ENCODE results near the gene WDR5.

The WDR5 gene

DNA sequence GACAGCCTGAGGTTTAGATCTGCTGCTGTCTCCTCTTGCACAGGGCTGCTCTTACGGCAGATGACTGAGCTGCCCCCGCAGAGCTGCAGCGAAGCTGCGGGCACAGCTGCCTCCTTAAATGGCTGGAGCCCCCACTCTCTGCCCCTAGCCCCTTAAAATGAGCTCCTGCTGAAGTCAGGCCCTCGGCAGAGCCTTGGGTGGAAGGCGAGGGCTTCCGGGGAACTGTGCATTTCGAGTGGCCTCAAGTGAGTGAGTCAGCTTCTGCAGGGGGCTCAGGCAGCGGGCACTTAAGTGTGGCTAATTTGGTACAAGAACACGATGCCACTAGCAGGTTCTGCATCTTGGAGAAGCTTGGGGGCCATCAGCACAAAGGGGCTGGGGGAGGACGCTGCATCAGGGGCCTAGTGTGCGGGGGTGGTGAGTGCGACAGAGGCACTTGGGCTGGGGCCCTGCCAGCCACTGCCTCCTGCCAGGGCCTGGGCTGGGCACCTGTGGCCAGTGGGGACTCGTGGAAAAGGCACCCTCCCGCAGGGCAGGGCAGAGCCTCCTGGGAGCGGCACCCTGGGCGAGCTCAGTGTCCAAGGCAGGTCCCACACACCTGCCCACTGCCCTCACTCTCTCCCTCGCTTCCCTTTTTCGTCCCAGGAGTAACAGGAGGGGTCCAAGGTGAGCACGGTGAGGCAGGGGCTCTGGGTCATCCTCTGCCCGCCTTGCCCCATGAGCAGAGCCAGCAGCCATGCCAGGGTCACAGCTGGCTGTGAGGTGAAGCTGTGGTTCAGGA is 57.3 kb downstream of the WDR5 start:
- no peak for DNase-seq (ENCODE audit: low spot score)
- in situ Hi-C loops (cut with MboI; ENCODE audit: low pct_unique_long_range_greater_than_20kb, low sequenced_read_pairs, unreplicated experiment): no loop called here
- TF ChIP-seq, protein P1, sequence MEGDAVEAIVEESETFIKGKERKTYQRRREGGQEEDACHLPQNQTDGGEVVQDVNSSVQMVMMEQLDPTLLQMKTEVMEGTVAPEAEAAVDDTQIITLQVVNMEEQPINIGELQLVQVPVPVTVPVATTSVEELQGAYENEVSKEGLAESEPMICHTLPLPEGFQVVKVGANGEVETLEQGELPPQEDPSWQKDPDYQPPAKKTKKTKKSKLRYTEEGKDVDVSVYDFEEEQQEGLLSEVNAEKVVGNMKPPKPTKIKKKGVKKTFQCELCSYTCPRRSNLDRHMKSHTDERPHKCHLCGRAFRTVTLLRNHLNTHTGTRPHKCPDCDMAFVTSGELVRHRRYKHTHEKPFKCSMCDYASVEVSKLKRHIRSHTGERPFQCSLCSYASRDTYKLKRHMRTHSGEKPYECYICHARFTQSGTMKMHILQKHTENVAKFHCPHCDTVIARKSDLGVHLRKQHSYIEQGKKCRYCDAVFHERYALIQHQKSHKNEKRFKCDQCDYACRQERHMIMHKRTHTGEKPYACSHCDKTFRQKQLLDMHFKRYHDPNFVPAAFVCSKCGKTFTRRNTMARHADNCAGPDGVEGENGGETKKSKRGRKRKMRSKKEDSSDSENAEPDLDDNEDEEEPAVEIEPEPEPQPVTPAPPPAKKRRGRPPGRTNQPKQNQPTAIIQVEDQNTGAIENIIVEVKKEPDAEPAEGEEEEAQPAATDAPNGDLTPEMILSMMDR (IDR thresholded peaks at IDR 0.05; ENCODE audit: extremely low read depth, insufficient read depth, missing control alignments): no peak

DNA sequence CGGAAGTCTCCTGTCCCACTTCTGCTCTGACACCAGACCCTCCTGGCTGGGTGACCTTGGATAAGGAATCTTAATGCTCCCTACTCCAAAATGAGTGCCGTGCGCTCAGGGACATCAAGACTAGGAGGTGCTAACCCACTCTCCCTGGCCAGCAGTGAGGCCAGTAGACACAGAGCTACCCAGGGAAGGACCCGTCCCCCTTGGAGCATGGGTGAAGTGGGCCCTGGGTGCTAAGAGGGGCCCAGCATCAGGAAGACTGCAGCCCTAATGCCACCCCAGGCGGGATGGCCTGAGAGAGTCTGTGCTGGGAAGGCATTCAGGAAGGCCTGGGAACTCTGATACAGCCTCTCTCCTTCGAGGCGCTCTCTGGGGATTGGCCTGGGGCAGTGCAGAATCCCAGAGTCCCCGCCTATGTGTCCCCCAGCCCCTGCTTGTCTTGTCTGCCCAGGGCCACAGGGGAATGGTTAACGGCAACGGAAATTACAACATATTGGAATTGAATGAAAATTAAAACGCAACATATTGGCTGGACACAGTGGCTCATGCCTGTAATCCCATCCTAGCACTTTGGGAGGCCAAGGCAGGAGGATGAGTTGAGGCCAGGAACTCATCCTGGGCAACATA is 58.1 kb downstream of the WDR5 start:
- DNase-seq (ENCODE audit: low spot score): no peak
- TF ChIP-seq, protein P1 (IDR thresholded peaks at IDR 0.05; ENCODE audit: extremely low read depth, insufficient read depth, missing control alignments): no peak
- in situ Hi-C loops (cut with MboI; ENCODE audit: low pct_unique_long_range_greater_than_20kb, low sequenced_read_pairs, unreplicated experiment): no loop called here

DNA sequence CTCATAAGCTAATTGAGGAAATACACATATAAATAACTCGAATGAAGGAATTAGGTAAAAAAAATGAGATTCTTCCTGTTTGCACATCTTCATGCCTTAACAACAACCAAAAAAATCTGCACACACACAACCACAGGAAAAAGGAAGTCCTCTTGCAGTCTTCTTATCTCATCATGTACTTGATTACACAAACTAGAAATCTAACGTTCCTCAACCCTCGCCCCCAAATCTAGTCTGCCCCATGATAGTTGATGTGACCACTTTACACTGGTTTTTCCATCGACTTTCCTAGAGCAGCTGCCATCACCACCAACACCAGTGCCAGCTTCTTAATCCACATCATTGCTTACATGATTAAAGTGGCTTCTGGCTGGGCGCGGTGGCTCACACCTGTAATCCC is 59.7 kb downstream of the WDR5 start:
- no peak for DNase-seq (ENCODE audit: low spot score)
- in situ Hi-C loops (cut with MboI; ENCODE audit: low pct_unique_long_range_greater_than_20kb, low sequenced_read_pairs, unreplicated experiment): no loop called here
- TF ChIP-seq, protein P1 (IDR thresholded peaks at IDR 0.05; ENCODE audit: extremely low read depth, insufficient read depth, missing control alignments): no peak

DNA sequence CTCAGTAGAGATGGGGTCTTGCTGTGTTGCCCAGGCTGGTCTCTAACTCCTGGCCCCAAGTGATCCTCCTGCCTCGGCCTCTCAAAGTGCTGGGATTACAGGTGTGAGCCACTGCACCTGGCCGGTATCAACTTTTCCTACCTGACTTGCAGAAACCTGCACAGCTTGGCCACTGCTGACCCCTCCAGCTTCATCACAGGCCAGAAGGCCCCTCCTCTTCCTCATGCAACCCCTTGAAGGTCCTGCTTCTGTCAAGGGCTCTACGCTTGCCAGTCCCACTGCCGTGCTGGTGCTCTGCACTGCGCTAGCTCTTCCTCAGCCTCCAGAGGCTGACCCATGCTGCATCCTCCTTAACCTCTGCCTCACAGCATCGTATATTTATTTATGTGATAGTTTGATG is 61.0 kb downstream of the WDR5 start:
- in situ Hi-C loops (cut with MboI; ENCODE audit: low pct_unique_long_range_greater_than_20kb, low sequenced_read_pairs, unreplicated experiment): no loop called here
- DNase-seq (ENCODE audit: low spot score): no peak
- TF ChIP-seq, protein P1 (IDR thresholded peaks at IDR 0.05; ENCODE audit: extremely low read depth, insufficient read depth, missing control alignments): no peak

DNA sequence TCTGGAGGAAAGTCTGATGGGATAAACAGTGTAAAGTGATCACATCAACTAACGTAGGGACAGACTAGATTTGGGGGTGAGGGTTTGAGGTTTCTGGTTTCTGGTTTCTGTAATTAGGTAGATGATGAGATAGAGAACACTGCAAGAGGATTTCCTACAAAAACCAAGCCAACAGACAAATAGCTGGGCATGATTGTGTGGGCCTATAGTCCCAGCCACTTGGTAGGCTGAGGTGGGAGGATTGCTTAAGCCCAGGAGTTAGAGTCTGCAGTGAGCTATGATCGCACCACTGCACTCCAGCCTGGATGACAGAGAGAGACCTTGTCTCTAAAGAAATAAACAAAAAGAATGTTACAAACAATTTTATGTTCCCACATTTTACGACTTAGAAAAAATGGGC is 62.9 kb downstream of the WDR5 start:
- TF ChIP-seq, protein P1 (IDR thresholded peaks at IDR 0.05; ENCODE audit: extremely low read depth, insufficient read depth, missing control alignments): no peak
- DNase-seq (ENCODE audit: low spot score): no peak
- in situ Hi-C loops (cut with MboI; ENCODE audit: low pct_unique_long_range_greater_than_20kb, low sequenced_read_pairs, unreplicated experiment): no loop called here

DNA sequence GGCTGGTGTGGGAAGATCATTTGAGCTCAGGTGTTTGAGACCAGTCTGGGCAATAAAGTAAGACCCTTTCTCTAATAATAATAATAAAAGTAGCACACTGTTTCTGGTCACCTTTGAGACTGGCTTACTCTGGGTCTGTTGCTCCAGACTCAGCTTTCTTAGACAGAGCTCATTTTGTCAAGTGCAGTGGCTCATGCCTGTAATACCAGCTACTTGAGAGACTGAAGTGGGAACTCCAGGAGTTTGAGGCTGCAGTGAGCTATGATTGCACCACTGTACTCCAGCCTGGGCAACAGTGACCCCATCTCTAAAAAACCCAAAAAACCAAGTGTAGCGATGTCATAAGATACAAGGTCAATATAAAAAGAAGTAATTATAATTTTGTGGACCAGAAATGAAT is 64.8 kb downstream of the WDR5 start:
- TF ChIP-seq, protein P1 (IDR thresholded peaks at IDR 0.05; ENCODE audit: extremely low read depth, insufficient read depth, missing control alignments): no peak
- no peak for DNase-seq (ENCODE audit: low spot score)
- in situ Hi-C loops (cut with MboI; ENCODE audit: low pct_unique_long_range_greater_than_20kb, low sequenced_read_pairs, unreplicated experiment): no loop called here

All from GM13977 (cell line).